OCI-LY3 (cell line): ENCODE measurements around the gene LYRM1.

ENCODE experiments used
- CTCF ChIP-seq: fragments of 200-600, 300-600 bp; sonication (generic); IDR thresholded peaks from 2 replicates; pipeline ENCODE4 v1.5.1; 2014; ENCODE audit warnings: antibody characterized with exemption, low read length, low read depth
- EZH2phosphoT487 ChIP-seq: fragments of 200-600 bp; shearing (Covaris generic); IDR thresholded peaks from 2 replicates; pipeline ENCODE4 v1.6.1; 2018; ENCODE audit warnings: antibody characterized with exemption, mixed run types, low read depth

- TF ChIP-seq CTCF: no peak
- no peak for TF ChIP-seq EZH2phosphoT487
Measured at GRCh38 chr16:20941636-20941926, 41.0 kb downstream of the LYRM1 start.
